ENCODE measurements around the gene DCX. TPM values are rescaled to one million over a fixed set of nuclear protein-coding genes. Genes with fewer than 3 reads are reported as not detected.

DCX gene
- total RNA-seq, 1 donor from 2014 or later = 0.05 TPM

GRCh38 chrX:111339212-111339611 is 72.8 kb downstream of the DCX start:
- no peaks in the 10 kb centered on the region for H3K4me1 ChIP-seq

GRCh38 chrX:111338095-111338698 is 73.8 kb downstream of the DCX start:
- TF ChIP-seq CTCF (IDR thresholded peaks at IDR 0.05; ENCODE audit: borderline replicate concordance) = no peak
- H3K4me3 ChIP-seq = no peak overlapping the region
- no peaks in the 10 kb centered on the region for H3K4me1 ChIP-seq
- no peaks in the 10 kb centered on the region for H3K27me3 ChIP-seq (ENCODE audit: low read depth)
- no peaks in the 10 kb centered on the region for H3K36me3 ChIP-seq
- no peak overlapping the region for H3K27ac ChIP-seq (replicated peaks)
- intact Hi-C loops (cut with micrococcal nuclease) = no loop called here
- DNase-seq = no peak
- no peaks in the 10 kb centered on the region for H3K9me3 ChIP-seq (replicated peaks)

More at GRCh38 chrX:111339212-111339611, 72.8 kb downstream of the DCX start:
- no peak for DNase-seq
- H3K27ac ChIP-seq (replicated peaks) = no peak overlapping the region
- no peaks in the 10 kb centered on the region for H3K9me3 ChIP-seq (replicated peaks)
- no peak for TF ChIP-seq CTCF (IDR thresholded peaks at IDR 0.05; ENCODE audit: borderline replicate concordance)
- intact Hi-C loops (cut with micrococcal nuclease) = no loop called here
- H3K36me3 ChIP-seq = no peaks in the 10 kb centered on the region
- no peaks in the 10 kb centered on the region for H3K27me3 ChIP-seq (ENCODE audit: low read depth)
- H3K4me3 ChIP-seq = no peak overlapping the region

GRCh38 chrX:111337067-111337637 is 74.8 kb downstream of the DCX start:
- Histone ChIP-seq H3K9me3 (replicated peaks) (no peaks in the 10 kb centered on the region), H3K36me3 (no peaks in the 10 kb centered on the region)
- no peak for DNase-seq

GRCh38 chrX:111336141-111336540 is 75.9 kb downstream of the DCX start:
- intact Hi-C loops (cut with micrococcal nuclease) = no loop called here
- DNase-seq = no peak
- H3K4me1 ChIP-seq = no peaks in the 10 kb centered on the region
- no peaks in the 10 kb centered on the region for H3K27me3 ChIP-seq (ENCODE audit: low read depth)
- H3K4me3 ChIP-seq = no peak overlapping the region
- TF ChIP-seq CTCF (IDR thresholded peaks at IDR 0.05; ENCODE audit: borderline replicate concordance) = no peak
- H3K36me3 ChIP-seq = no peaks in the 10 kb centered on the region
- no peaks in the 10 kb centered on the region for H3K9me3 ChIP-seq (replicated peaks)
- no peak overlapping the region for H3K27ac ChIP-seq (replicated peaks)

More at GRCh38 chrX:111337067-111337637, 74.8 kb downstream of the DCX start:
- TF ChIP-seq CTCF (IDR thresholded peaks at IDR 0.05; ENCODE audit: borderline replicate concordance) = no peak
- Histone ChIP-seq H3K27me3 (ENCODE audit: low read depth) (no peaks in the 10 kb centered on the region), H3K27ac (replicated peaks) (no peak overlapping the region), H3K4me1 (no peaks in the 10 kb centered on the region), H3K4me3 (no peak overlapping the region)
- intact Hi-C loops (cut with micrococcal nuclease) = no loop called here

GRCh38 chrX:111329370-111329769 is 82.6 kb downstream of the DCX start:
- Histone ChIP-seq H3K4me3 (no peak overlapping the region), H3K27ac (replicated peaks) (no peak overlapping the region), H3K9me3 (replicated peaks) (no peaks in the 10 kb centered on the region), H3K27me3 (ENCODE audit: low read depth) (no peaks in the 10 kb centered on the region), H3K36me3 (no peaks in the 10 kb centered on the region), H3K4me1 (no peaks in the 10 kb centered on the region)
- intact Hi-C loops (cut with micrococcal nuclease) = no loop called here
- DNase-seq = no peak
- no peak for TF ChIP-seq CTCF (IDR thresholded peaks at IDR 0.05; ENCODE audit: borderline replicate concordance)

Measured in left ventricle myocardium inferior (tissue), 1 donor.